Measurements from ENCODE around the gene ALG5. TPM values are rescaled to one million over a fixed set of nuclear protein-coding genes. Genes with fewer than 3 reads are reported as not detected.

Gene ALG5
- total RNA-seq, 2 donors from 2014 or later: 26.5 to 34.6 TPM

- ATAC-seq (no peak), DNase-seq (no peak)
- intact Hi-C loops (cut with DNase I, micrococcal nuclease): no loop called here
Observed at GRCh38 chr13:36986462-36987240, 12.5 kb downstream of the ALG5 start.

- ATAC-seq: peak; percentile 63
- DNase-seq: no peak
- intact Hi-C loops (cut with DNase I, micrococcal nuclease): loop anchor here in 1 of 2 donors (5.0 kb wide), 1 partner anchor 124 kb away; no protein-coding TSS in a partner anchor
Observed at GRCh38 chr13:36981156-36981743, 17.9 kb downstream of the ALG5 start.

- DNase-seq: no peak
- intact Hi-C loops (cut with DNase I, micrococcal nuclease): loop anchor here in 1 of 2 donors (5.0 kb wide), 1 partner anchor 122 kb away; no protein-coding TSS in a partner anchor
- no peak for ATAC-seq
Observed at GRCh38 chr13:36979361-36980050, 19.6 kb downstream of the ALG5 start.

GRCh38 chr13:36975172-36975571, 24.0 kb downstream of the ALG5 start:
- ATAC-seq (no peak), DNase-seq (no peak)
- intact Hi-C loops (cut with DNase I, micrococcal nuclease): no loop called here

GRCh38 chr13:36973621-36974295, 25.4 kb downstream of the ALG5 start:
- DNase-seq: no peak
- intact Hi-C loops (cut with DNase I, micrococcal nuclease): no loop called here
- no peak for ATAC-seq

GRCh38 chr13:36973009-36973408, 26.1 kb downstream of the ALG5 start:
- DNase-seq (no peak), ATAC-seq (no peak)
- intact Hi-C loops (cut with DNase I, micrococcal nuclease): no loop called here

- ATAC-seq (no peak), DNase-seq (no peak)
- intact Hi-C loops (cut with DNase I, micrococcal nuclease): no loop called here
Observed at GRCh38 chr13:36966404-36966803, 32.7 kb downstream of the ALG5 start.

GRCh38 chr13:36965767-36966166, 33.4 kb downstream of the ALG5 start:
- intact Hi-C loops (cut with DNase I, micrococcal nuclease): no loop called here
- DNase-seq (no peak), ATAC-seq (no peak)

GRCh38 chr13:36959456-36960116, 39.6 kb downstream of the ALG5 start:
- intact Hi-C loops (cut with DNase I, micrococcal nuclease): no loop called here
- DNase-seq (no peak), ATAC-seq (no peak)

GRCh38 chr13:36954542-36954941, 44.6 kb downstream of the ALG5 start:
- ATAC-seq (peak; percentile 74), DNase-seq (no peak)
- intact Hi-C loops (cut with DNase I, micrococcal nuclease): no loop called here

GRCh38 chr13:36950920-36951319, 48.2 kb downstream of the ALG5 start:
- intact Hi-C loops (cut with DNase I, micrococcal nuclease): no loop called here
- DNase-seq: no peak
- ATAC-seq: no peak

- ATAC-seq (no peak), DNase-seq (no peak)
- intact Hi-C loops (cut with DNase I, micrococcal nuclease): no loop called here
Observed at GRCh38 chr13:36950330-36950729, 48.8 kb downstream of the ALG5 start.

- intact Hi-C loops (cut with DNase I, micrococcal nuclease): no loop called here
- DNase-seq: no peak
- no peak for ATAC-seq
Observed at GRCh38 chr13:36945078-36945477, 54.1 kb downstream of the ALG5 start.

- intact Hi-C loops (cut with DNase I, micrococcal nuclease): no loop called here
- ATAC-seq (no peak), DNase-seq (no peak)
Observed at GRCh38 chr13:36925603-36926002, 73.5 kb downstream of the ALG5 start.

GRCh38 chr13:36924001-36924400, 75.1 kb downstream of the ALG5 start:
- no peak for DNase-seq
- intact Hi-C loops (cut with DNase I, micrococcal nuclease): no loop called here
- ATAC-seq: no peak

GRCh38 chr13:36921631-36922301, 77.4 kb downstream of the ALG5 start:
- ATAC-seq (peak; percentile 61), DNase-seq (no peak)
- intact Hi-C loops (cut with DNase I, micrococcal nuclease): no loop called here

- intact Hi-C loops (cut with DNase I, micrococcal nuclease): no loop called here
- ATAC-seq (no peak), DNase-seq (no peak)
Observed at GRCh38 chr13:36920616-36921185, 78.4 kb downstream of the ALG5 start.
